Omental fat pad (tissue), 4 donors: ENCODE results near the gene CELSR1. TPM values are rescaled to one million over a fixed set of nuclear protein-coding genes. Genes with fewer than 3 reads are reported as not detected.

Experiments used
- ATAC-seq: fragments of 150-250 bp; one replicate; pipeline ENCODE4 v1.9.1; 2016; ENCODE audit warnings: mild to moderate bottlenecking, moderate library complexity; ENCODE audit not compliant: low FRiP score
- DNase-seq: peaks from one replicate; pipeline ENCODE4 v3.0.0-alpha.2; 2019; ENCODE audit warnings: low spot score
- total RNA-seq, 4 donors: library from RNA; depleted of rRNA; stranded (reverse); fragments of >200 nt; gene quantifications; one replicate each; pipeline ENCODE4 v1.1.0, GENCODE V29; 2016
- TF ChIP-seq, protein P1 (sequence below), 3 donors: fragments of 450-650 bp; IDR thresholded peaks; one replicate each; pipeline ENCODE4 v1.5.1; 2016 to 2017; ENCODE audit warnings: antibody characterized with exemption in 3 of 3, mild to moderate bottlenecking in 3 of 3, moderate library complexity in 2 of 3

Gene CELSR1
- total RNA-seq, 4 donors from 2014 or later = 1.3 to 5.9 (median 2.7) TPM

DNA sequence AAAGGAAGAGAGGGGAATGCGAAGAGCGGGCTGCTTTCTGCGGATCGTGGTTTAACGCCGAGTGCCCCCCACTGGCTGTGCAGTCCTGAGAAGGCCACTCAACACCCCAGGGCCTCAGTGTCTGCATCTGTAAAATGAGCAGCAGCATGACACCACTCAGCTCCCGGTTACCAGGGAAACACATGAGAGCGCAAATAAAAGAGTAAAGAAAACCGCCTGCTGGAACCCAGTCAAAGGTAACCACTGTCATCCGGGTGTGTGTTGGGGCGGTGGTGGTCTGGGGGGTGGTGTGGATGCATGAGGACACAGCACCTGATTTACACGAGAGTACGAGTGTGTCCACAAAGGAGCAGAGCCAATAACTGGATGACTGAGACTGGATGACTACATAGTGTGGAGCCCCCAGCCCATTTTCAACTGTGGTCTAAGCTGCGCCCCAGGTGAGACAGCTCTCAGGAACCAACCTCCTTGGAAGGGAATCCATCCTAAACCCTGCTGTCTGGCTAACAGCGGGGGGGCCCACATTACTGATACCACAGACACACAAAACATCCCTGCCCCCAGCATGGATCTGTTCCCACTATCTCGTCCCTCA is 5.7 kb downstream of the CELSR1 start:
- DNase-seq (no peak), ATAC-seq (no peak)
- TF ChIP-seq, protein P1, sequence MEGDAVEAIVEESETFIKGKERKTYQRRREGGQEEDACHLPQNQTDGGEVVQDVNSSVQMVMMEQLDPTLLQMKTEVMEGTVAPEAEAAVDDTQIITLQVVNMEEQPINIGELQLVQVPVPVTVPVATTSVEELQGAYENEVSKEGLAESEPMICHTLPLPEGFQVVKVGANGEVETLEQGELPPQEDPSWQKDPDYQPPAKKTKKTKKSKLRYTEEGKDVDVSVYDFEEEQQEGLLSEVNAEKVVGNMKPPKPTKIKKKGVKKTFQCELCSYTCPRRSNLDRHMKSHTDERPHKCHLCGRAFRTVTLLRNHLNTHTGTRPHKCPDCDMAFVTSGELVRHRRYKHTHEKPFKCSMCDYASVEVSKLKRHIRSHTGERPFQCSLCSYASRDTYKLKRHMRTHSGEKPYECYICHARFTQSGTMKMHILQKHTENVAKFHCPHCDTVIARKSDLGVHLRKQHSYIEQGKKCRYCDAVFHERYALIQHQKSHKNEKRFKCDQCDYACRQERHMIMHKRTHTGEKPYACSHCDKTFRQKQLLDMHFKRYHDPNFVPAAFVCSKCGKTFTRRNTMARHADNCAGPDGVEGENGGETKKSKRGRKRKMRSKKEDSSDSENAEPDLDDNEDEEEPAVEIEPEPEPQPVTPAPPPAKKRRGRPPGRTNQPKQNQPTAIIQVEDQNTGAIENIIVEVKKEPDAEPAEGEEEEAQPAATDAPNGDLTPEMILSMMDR (IDR thresholded peaks at IDR 0.05) = no peak

DNA sequence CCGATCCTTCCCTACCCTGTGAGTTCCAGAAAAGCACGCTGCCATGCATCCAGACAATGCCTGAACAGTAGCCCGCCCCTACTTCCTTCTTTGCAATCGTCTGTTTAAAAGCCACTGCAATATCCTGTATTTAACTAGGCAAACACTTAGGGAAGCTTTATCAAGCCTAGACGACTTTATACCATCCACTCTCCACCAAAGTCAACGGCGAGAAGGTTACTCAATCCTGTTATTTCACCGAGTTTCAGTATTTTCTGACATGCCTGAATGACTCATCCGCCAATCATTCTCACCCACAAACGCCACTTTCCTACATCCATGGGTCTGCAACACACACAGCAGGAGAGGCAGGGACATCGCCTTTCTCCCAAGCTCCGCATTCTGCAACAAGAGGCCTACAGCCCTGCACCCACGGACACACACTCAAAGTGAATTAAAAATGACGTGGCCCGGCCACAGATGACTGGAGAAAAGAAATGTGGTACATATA is 9.3 kb downstream of the CELSR1 start:
- DNase-seq = no peak
- TF ChIP-seq, protein P1 (IDR thresholded peaks at IDR 0.05) = no peak
- no peak for ATAC-seq

DNA sequence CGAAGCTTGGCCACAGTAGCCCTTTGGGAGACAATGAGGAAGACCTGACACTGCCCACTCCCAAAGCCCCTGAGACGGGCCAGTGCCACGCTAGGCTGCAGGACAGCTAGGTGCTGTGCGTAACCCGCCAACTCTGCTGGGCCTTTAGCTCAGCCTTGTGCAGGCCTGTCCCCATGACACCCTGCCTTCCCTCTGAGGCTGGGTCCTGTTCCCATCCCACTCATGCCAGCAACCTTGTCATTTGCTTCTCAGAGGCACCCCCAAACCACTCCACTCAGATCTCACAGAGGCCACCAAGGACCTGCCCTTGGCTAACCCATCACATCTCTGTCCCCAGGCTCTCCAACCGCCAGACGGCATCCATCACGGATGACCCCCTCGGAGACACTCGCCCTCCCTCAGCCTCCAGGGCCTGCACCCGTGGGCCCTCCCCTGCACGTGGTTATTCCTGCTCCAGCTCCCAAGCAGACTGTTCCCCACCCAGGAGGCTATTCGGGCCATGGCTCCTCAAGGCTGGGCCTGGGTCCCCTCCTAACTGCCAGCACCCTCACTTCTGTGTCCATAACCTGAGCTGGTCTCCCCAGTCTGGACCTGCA is 11.1 kb downstream of the CELSR1 start:
- DNase-seq (no peak), ATAC-seq (no peak)
- TF ChIP-seq, protein P1 (IDR thresholded peaks at IDR 0.05) = no peak

DNA sequence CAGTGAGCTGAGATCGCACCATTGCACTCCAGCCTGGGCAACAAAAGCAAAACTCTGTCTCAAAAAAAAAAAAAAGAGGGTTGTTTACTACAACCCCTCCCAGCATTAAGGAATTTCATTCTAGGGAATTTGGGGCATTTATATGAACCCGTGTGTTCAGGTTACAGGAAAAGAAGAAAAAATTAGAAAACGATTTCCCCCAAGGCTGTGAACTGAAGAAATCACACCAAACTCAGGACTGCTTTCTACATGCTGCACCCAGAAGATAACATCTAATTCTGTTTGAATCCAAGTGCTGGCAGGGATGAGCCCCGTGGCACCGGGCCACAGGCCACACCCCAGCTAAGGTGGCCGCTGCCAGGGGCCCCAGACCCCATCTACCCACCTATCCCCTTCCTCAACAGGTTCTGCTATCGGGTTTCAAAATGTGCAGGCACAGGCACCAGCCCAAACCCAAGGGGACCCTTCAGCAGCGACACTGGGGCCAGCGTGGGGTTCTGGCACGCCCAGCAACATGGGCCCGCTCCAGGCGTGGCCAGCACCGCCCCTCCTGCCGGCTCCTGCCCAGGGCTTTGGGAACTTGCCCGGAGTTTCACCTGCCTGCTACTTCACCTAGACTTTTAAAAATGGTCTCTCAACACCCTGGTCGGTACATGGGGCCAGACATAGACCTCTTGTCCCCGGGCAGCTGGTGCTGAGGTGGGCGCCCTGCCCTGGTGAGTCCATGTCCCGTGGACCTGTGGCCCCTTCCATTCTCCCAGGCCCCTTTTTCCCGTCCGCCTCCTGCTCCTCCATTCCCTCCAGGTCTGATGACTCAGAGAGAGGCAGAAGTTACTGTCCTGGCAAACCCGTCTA is 11.8 kb downstream of the CELSR1 start:
- no peak for DNase-seq
- TF ChIP-seq, protein P1 (IDR thresholded peaks at IDR 0.05) = no peak
- ATAC-seq = no peak

GRCh38 chr22:46524203-46524740 is 13.1 kb downstream of the CELSR1 start:
- TF ChIP-seq, protein P1 (IDR thresholded peaks at IDR 0.05) = no peak
- no peak for DNase-seq
- no peak for ATAC-seq

- ATAC-seq = no peak
- TF ChIP-seq, protein P1 (IDR thresholded peaks at IDR 0.05) = no peak
- no peak for DNase-seq
These were observed 14.6 kb downstream of the CELSR1 start for GRCh38 chr22:46522797-46523196.
